NCI-H2081 treated with DMSO at 0.1 percent for 48 hours (cell line): Measurements from ENCODE around the gene ZNF738.

Experiments used
- DNase-seq: peaks from one replicate; lab custom pipeline; 2025; lab: John Stamatoyannopoulos, UW

The ZNF738 gene

GRCh38 chr19:21423057-21424041 lies 64.5 kb downstream of the ZNF738 start:
- DNase-seq = no peak
